ENCODE data around the gene SCEL.

DNA sequence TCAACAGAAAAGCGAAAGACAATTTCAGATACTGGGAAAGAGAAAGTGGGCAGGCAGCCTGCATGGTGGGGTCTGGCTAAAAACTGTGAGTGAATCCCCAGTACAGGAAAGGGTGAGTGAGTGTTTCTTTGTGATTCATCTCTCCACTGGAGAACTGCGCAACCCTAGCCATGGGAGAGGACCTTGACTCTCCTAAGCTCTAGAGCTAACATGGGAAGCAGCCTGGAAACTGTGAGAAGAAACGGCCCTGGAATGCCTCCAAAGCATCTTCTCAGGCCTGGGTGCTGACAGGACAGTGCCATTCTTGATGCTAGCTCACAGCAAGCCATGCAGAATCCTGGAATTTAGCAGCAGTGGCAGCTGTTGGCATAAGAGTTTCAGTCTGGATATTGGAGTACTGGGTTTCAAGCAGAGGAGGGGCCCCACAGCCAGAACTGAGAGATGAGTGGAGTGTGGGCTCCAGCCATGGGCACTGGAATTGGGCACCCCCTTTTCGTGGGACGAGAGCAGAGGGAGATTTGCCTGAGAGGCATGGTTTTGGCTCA lies 143.3 kb downstream of the SCEL start:
- TF ChIP-seq, protein P1, sequence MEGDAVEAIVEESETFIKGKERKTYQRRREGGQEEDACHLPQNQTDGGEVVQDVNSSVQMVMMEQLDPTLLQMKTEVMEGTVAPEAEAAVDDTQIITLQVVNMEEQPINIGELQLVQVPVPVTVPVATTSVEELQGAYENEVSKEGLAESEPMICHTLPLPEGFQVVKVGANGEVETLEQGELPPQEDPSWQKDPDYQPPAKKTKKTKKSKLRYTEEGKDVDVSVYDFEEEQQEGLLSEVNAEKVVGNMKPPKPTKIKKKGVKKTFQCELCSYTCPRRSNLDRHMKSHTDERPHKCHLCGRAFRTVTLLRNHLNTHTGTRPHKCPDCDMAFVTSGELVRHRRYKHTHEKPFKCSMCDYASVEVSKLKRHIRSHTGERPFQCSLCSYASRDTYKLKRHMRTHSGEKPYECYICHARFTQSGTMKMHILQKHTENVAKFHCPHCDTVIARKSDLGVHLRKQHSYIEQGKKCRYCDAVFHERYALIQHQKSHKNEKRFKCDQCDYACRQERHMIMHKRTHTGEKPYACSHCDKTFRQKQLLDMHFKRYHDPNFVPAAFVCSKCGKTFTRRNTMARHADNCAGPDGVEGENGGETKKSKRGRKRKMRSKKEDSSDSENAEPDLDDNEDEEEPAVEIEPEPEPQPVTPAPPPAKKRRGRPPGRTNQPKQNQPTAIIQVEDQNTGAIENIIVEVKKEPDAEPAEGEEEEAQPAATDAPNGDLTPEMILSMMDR (IDR thresholded peaks at IDR 0.05): no peak
- TF ChIP-seq POLR2A (IDR thresholded peaks at IDR 0.05): no peak
- TF ChIP-seq POLR2AphosphoS5 (IDR thresholded peaks at IDR 0.05): no peak
- TF ChIP-seq EP300 (IDR thresholded peaks at IDR 0.05): no peak
